ENCODE measurements around the gene TMEM143.

GRCh38 chr19:48361912-48362311 lies 1.8 kb downstream of the TMEM143 start:
- TF ChIP-seq CTCF (IDR thresholded peaks at IDR 0.05; ENCODE audit: low read depth, low read length), result no peak
- TF ChIP-seq EZH2phosphoT487 (IDR thresholded peaks at IDR 0.05; ENCODE audit: low read depth), result no peak

Measured in OCI-LY3 (cell line).